Measurements from ENCODE around the gene MRPL27.

MRPL27 gene

DNA sequence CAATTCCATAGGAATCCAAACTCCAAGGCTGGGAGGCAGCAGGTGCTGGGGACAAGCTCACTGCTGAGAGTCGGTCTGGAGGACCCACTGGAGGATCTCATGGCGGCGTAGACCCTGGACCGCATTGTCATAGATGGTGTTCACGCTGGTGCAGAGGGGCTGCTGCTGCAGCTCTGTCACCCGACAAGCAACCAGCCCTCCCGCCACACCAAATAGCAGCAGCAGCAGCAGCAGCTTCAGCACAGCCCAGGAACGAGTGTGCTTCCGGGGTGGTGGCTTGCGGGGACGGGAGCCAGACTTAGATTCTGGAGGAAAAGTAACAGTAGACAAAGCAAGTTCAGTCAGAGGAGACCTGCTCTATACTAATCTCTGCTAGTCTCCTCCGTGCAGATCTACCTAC, 9.9 kb upstream of the MRPL27 start:
- no peak for DNase-seq

DNA sequence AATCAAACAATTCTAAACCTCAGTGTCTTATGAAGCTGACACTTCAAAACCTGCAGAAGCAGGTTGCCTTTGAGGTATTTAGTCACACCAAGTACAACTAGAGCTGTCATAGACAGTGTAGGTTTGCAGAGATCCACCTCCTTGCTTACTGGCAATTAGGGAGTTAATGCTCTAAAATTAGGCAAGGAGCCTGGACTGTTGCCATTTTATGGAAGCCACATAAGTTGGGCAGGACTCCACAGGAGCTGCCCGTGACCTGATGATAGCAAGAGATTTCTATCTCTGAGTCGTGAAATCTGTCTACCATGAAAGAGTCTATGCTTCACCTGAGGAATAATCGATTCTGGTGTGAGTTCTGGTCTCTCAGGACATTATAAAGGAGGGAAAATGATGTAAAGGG, 8.9 kb upstream of the MRPL27 start:
- DNase-seq, result no peak

DNA sequence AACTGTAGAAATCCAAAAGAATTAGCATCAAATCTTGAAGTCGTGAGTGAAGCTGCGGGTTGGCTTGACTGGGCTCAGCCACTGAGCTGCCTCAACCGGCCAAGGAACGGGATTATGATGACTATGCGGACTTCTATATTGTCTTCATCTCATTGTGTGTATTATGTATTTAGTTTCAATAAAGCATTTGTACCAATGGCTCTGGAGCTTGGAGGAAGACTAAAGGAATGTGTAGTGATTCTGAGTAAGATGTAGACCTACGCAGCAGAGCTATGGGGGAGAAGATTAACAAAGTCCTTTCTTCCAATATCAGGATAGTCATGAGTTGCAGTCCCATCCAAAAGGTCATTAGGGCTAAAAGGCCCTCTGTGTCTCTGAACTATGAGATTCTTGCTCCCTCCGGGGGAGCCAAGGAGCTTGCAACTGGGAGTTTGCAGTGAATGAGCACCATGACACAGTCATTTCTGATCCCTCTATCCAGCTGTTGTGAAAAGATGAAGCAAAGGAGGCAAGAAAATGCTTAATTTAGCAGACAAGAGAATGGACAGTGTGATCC, 8.4 kb upstream of the MRPL27 start:
- DNase-seq, result no peak

DNA sequence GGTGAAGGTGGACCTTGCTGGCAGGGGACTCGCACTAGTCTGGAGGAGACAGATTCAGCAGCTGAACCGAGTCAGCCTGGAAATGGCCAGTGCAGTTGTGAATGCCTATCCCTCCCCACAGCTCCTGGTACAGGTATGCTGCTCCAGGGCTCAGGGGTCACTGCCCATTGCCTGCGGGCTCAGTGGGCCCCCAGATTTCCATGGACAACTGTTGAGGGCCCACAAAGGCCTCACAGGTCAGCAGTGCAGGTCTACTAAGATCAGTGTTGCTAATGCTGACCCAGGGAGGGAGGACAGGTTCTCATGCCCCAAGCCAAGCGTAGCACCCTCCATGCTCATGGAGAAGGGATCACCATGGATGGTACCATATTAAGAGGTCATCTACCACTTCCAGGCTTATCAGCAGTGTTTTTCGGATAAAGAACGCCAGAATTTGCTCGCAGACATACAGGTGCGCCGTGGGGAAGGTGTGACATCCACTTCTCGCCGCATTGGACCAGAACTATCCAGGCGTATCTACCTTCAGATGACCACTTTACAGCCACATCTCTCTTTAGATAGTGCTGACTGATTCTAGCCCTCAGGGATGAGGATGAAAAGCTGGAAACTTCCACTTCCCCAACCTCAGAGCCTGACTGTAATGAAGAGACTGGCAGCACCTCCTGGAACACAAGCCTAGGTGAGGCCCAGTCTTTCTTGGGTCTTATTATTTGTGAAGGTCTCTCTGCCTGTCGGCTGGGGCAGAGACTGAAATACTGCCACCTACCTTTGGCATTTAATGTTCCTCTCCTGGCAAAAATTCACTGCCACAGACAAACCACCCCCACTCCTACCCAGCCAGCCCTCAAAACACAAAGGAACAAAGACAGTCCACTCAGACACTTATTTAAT, 7.6 kb upstream of the MRPL27 start:
- no peak for DNase-seq

DNA sequence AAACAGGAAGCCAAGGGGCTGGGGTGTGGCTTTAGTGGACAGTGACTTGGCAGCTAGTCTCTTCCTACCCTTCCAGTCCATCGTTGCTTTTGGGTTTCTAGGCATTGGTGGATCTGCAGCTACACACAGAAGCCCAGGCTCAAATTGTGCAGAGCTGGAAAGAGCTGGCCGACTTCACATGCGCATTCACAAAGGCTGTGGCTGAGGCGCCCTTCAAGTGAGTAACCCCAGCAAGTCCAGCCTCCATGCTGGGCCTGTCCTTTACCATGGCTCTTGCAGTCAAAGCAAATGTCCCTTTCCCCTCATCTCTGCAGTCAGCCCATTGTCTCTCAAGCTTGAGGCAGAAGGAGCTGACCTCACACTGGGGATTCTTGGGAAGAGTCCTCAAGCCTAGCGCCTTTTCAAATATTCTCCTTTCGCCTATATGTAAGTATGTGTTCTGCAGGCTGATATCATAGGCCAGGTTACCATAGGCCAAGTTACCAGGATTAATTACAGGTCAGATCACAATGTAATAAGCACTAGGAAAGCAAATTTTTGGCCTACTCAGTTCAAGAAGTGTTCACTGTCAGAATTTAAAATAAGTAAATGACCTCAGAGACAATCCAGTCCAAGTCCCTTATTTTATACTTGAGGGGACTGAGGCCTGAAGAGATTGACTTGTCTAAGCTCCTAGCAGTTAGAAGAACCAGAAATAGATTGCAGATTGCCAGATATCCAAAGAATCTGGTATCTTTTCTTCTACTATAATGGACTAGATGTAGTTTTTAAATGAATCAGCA, 6.6 kb upstream of the MRPL27 start:
- DNase-seq, result no peak

DNA sequence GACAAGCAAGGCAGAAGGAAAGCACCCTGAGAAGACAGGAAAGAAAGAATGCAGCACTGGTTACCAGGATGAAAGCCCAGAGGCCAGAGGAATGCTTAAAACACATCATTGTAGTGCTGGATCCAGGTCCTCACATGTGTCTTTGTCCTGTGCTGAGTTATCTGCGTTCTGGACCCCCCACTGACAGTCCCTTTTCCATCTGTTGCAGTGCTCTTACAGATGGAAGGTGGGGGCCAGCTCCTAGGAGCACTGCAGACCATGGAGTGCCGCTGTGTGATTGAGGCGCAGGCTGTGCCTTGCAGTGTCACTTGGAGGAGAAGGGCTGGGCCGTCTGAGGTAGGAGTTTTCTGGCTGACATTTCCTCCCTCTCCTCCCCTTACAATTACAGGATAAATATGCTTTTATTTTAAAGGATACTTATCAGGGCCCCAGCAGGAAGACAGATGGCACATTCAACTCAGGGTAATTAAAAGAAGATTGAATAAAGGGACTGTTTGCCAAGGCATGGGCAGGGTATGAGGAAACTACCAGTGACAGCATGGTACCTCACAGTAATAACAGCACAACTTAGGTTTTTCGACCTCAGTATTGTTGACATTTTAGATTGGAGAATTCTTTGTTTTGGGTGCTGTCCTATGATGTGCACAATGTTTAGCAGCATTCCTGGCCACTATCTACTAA, 3.0 kb upstream of the MRPL27 start:
- no peak for DNase-seq

DNA sequence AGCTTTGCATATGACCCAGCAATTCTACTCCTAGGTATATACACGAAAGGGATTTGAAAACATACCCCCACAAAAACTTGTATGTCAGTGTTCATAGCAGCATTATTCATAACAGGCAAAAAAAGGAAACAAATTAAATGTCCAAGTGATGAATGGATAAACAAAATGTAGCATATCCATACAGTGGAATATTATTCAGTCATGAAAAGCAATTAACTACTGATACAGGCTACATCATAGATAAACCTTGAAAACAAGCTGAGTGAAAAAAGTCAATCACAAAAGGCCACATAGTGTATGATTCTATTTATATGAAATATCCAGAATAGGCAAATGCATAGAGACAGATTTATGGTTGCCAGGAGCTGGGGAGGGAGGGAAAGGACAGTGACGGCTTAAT, 721 bp upstream of the MRPL27 start:
- DNase-seq, result no peak

DNA sequence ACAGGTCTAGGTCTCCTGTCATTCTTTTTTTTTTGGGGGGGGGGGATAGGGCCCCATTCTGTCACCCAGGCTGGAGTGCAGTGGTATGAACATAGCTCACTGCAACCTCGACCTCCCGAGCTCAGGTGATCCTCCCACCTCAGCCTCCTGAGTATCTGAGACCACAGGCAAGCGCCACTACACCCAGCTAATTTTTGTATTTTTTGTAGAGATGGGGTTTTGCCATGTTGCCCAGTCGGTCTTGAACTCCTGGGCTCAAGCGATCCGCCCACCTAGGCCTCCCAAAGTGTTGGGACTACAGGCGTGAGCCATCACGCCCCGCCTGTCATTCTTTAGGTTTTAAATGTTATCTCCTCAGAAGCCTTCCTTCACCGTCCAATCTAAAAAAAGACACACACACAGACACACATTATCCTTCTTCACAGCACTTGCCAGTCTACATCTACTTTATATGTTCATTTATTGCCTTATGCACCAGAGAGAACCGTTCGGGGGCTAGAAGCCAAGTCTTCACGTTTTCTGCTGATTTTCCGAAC, 694 bp downstream of the MRPL27 start:
- DNase-seq, result no peak

DNA sequence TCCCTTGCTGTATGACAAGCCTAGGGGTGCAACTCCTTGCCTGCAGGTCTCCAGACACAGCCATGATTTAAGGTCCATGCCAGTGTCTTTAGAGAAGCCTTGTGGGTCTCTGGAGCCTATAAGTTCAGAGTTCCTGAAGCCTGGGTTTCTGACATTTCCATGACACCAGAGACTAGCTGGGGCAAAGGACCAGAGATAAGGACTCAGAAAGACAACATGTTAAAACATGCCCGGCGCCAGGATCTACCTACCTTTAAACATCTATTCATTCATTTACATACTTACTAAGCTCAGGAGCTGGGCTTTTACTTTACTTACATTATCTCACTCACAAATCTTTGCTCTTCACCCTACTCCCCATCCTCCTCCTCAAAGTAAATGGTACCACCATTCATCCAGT, 1.5 kb downstream of the MRPL27 start:
- no peak for DNase-seq

DNA sequence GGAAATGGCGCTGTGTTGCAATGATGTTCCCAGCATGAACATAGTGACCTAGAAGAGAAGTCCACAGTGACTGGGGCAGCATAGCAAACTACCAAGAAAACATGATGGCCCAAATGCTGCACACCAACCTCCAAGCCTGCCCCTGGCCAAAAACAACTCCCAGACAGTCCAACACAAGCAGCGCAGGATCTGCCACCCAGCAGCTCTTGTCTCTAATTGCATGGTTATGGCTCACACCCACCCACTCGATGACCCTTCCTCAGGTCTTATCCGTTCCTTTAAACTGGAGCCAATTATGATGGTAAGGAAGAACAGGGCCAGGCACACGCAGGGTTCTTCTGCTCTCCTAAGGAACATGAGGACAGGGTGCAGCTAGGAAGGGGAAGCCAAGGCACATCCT, 2.9 kb downstream of the MRPL27 start:
- no peak for DNase-seq

DNA sequence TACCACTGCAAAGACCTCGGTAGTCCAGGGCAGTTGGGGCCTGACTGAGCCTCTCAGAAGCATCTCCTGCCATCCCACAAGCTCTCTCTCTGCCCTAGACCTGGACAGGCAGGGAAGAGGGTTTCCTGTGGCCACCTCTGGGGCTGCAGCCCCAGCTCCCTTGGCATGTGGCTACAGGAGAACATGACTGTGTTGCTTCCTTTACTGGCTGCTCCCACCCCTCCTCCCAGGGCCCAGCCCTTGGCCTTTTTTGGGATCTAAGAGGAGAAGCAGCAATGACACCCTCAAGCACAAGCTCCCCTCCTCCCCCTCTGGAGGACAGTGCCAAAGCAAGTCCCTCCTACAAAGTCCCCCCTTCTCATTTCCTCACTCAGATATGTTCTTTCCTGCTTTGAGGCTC, 5.6 kb downstream of the MRPL27 start:
- no peak for DNase-seq

DNA sequence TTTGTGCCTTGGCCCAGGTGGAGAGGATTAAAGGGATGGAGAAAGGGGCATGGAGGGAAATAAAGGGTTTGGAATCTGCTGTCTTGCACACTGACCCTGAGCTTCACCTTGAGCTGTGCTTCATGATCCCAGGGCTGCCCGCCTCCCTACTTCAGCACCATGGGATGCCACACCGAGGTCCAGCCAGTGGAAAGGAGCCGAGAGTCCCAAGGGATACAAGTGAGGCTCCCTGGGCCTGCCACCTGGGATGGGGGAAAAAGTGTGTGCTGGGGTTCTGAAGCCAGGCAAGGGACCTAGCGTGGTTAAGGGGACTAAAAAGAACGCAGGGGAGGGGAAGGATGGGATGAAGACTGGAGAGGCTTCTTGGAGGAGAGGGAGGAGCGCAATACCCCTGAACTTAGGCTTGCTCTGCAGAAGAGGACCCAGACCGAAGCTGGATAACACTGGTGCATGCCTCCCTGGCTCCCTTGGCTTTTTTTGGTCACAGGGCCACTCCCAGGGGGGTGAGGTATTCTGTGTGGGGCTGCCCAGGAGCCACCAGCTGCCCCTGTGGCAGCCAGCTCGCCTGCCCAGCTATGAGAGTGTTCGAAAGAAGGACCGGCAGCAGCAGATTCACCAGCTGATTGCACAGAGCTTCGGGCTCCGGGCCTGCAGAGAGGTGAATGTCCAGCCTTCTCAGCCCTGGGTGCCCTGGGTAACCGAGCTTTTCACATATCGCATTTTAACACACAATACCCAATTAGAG, 7.2 kb downstream of the MRPL27 start:
- DNase-seq, result no peak

DNA sequence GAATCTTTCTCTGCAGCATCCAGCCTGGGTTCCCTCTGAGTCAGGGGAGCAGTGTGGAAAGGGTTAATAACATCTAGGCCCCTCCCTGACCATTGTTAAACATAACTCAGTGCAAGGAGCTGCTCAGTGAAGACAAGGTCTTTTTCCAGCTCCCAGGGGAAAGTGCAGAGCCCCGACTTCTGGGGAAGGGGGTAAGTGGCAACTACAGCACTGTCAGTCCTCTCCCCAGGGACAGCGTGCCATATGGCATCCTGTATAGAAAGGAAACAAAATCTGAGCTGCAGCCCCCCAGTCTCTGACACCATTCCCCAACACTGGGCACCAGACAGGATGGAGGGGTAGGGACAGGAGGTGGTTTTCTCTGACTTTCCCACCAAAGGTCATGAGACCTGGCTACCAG, 7.8 kb downstream of the MRPL27 start:
- DNase-seq, result no peak

DNA sequence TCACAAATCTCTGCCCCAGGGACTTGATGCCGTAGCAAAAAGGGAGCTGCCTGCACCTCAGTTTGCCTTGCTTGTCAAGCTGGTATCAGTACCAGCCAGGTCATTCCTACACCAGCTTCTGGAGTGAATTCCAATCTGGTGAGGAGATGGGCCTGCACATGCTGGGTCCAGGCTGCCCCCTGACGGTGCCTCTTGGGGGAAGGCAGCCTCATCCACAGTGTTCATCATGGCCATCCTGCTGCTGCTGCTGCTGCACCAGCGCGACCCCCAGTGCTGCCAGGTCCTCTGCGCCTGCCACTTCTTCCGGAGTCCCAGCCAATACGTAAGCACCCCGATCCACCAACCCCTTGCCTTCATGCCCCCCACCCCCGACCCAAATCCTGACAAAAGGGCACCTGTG, 8.3 kb downstream of the MRPL27 start:
- DNase-seq, result peak; percentile 79

DNA sequence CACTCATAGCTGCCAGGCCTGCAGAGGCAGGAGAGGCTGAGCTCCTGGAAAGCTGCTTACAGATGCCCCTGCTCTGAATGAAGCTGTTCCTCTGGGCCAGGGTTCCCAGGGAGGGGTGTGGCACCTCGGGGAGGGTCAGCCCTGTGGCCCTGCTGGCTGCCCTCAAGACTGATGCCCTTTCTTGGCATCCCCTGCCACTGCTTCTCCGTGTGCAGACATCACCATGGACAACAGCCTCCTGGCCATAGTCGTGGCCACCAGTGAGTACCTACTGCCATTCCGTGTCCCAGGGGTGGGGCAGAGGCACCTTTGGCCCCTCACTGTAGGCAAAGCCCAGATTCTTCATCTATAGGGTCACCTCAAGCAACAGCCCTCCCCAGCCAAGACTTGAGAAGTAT, 8.9 kb downstream of the MRPL27 start:
- no peak for DNase-seq

DNA sequence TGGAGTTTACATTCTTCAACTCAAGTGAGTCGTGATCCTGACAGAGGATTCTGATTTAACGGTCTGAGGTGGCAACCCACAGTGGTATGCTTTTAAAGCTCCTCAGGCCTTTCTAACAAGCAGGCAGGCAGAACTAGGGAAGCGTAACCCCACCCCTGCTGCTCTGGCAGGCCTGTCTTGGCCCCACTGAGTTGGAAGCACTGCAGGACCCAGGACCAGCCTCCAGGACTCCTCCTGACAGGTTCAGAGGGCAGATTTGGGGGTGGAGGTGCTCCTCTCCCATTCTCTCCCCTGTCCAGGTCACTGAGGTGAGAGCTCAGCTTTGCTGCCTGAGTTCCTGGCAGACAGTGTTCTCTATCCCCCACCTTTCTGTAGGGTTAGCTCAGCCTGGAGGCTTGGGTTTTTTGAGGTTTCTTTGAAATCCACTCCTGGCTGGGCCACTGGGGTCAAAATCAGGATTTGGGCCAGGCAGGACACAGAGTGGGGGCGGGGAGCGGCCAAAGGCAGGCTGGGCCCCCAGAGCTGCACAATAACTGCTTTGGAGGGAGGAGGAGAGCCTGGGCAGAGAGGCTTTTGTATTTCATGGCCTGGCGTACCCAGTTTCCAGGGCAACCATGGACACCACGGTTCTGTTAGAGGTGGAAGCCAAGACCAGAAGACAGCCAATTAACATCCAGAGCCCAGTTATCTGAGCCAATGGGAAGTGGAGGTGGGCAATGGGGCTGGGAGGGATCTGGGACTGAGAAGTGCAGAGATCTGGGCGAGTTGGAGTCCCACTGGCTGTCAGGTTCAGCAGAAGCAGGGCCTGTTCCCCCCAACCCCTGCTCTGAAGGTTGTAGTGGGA, 9.5 kb downstream of the MRPL27 start:
- DNase-seq, result peak; percentile 41

DNA sequence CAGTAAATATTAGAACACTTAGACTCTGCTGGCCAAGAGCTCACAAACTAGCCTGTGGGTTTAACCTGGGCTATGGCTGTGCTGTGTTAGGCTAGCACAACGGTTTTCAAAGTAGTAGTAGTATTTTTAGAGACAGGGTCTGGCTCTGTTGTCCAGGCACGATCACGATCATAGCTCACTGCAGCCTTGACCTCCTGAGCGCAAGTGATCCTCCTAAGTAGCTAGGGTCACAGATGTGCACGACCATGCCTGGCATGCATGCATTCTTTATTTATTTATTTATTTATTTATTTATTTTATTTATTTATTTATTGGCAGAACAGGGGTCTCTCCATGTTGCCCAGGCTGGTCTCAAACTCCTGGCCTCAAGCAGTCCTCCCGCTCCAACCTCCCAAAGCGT, 10.3 kb downstream of the MRPL27 start:
- no peak for DNase-seq

DNA sequence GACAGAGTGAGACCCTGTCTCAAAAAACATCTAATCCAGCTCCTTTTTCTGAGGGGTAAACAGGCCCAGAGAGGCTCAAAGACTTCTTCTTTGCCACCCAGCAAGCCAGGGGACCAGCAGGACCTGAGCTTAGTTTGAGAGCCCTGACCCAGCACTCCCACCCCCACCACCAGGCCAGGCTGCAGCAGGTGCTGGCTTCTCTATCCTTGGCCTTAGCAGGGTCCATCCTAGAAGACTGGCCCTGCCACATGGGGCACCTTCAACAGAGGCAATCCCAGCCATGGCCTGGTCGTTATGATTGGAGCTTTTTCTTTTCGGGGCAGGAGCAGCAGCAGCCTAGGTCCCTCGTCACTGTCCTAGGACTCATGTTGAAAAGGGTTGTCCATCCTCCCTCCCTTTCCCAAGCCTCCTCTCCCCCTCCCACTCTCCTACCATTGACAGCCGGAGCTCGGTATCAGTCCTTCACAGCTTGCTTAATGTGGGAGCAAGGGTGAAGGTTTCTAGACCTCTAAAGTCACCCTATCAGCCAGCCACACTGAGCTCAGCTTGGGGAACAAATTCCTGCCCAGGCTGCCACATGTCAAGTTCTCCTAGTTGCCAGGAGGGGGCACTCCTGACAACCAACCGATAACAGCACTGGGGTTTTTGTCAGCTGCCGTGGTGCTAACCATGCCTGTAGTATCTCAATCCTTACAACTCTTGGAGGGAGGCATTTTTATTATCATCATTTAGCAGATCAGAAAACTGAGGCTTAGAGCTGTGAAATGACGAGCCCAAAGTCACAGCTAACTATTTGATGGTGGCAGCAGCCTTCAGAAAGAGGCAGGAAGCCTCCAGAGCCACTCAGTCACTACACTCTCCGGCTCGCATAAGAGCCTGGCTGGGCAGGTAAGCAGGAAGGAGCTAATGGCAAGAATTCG, 11.2 kb downstream of the MRPL27 start:
- peak; percentile 67 for DNase-seq

DNA sequence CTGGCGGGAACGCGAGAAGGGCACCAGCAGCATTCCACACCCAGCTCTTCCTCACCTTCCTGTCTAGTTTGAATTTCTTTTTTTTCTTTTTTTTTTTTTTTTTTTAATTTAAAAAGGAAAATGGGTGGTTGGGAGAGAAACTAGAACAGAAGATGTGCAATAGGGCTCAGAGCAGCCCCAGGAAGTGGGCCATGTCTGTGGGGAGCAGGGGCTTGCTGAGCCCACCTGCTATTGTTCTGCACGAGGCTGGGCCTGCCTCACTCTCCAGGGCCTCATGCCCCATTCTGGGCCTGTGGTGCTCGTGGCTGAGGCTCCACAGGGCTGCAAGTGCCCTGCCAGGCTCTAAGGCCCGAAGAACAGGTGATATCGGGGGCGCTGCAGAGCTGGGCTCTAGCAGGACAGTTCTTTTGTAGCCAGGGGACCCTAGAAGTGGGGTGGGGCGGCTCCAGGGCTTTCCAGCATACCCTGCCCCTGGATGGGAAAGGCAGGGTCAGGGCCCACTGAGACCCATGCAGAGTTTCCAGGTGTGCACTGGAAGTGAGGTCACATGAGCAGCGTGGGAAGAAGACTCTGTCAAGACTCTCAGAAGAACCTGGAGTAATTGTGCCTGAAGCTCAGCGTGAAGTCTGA, 12.4 kb downstream of the MRPL27 start:
- DNase-seq, result no peak

DNA sequence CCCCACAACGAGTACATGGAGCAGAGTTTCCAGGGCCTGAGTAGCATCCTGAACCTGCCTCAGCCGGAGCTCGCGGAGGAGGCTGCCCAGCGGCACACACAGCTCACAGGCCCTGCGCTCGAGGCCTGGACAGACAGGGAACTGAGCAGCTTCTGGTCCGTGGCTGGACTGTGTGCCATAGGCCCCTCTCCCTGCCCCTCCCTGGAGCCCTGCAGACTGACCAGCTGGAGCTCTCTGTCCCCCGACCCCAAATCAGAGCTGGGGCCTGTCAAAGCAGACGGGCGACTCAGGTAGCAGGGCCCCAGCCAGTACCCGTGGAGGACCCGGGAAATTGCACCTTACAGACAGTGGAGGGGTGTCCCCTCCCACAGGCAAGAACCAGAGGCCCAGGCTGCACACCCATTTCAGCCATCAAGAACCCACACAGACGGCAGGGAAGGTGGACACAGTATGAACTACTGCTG, 13.0 kb downstream of the MRPL27 start:
- DNase-seq, result no peak
